ENCODE measurements around the gene VMAC.

DNA sequence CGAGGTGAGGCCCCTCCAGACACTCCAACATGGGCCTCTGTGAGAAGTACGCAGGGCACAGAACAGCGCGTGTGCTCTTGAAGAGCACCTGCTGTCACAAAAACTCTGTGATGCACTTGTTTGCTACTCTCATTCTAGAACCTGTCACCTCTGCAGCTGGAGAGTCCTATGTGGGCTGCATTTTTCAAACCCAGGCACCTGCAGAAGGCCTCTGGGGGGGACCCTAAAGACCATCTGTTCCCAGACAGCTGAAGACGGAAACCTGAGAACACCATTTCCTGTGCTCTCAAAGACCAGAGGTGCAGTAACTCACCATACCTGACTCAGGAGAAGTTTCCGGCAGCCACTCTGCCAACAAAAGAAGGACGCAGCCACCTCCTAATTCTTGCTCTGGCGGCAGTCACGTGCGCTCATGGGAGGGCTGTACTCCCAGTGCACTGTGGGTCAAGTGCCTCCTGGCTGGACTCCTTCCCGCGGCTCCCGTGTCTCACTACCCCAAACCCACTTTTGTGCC is 45.2 kb downstream of the VMAC start:
- TF ChIP-seq POLR2AphosphoS5 (IDR thresholded peaks at IDR 0.05; ENCODE audit: low read depth, low read length) (no peak), TAF1 (IDR thresholded peaks at IDR 0.05; ENCODE audit: borderline replicate concordance, insufficient read depth, low read length) (no peak), SIN3A (IDR thresholded peaks at IDR 0.05; ENCODE audit: borderline replicate concordance, insufficient read depth, low read length) (no peak)
- TF ChIP-seq, protein P1, sequence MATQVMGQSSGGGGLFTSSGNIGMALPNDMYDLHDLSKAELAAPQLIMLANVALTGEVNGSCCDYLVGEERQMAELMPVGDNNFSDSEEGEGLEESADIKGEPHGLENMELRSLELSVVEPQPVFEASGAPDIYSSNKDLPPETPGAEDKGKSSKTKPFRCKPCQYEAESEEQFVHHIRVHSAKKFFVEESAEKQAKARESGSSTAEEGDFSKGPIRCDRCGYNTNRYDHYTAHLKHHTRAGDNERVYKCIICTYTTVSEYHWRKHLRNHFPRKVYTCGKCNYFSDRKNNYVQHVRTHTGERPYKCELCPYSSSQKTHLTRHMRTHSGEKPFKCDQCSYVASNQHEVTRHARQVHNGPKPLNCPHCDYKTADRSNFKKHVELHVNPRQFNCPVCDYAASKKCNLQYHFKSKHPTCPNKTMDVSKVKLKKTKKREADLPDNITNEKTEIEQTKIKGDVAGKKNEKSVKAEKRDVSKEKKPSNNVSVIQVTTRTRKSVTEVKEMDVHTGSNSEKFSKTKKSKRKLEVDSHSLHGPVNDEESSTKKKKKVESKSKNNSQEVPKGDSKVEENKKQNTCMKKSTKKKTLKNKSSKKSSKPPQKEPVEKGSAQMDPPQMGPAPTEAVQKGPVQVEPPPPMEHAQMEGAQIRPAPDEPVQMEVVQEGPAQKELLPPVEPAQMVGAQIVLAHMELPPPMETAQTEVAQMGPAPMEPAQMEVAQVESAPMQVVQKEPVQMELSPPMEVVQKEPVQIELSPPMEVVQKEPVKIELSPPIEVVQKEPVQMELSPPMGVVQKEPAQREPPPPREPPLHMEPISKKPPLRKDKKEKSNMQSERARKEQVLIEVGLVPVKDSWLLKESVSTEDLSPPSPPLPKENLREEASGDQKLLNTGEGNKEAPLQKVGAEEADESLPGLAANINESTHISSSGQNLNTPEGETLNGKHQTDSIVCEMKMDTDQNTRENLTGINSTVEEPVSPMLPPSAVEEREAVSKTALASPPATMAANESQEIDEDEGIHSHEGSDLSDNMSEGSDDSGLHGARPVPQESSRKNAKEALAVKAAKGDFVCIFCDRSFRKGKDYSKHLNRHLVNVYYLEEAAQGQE (IDR thresholded peaks at IDR 0.05; ENCODE audit: insufficient read depth in 1 of 2, low read depth in 2 of 2, low read length in 2 of 2): no peak

Data from PFSK-1 (cell line).